Head of caudate nucleus (tissue), 42 donors: Measurements from ENCODE around the gene PITPNC1.
"Not testable (repeated sequence)": the region's sequence is repeated elsewhere in the genome, so short reads cannot be mapped to it uniquely, and the experiment has no call there.

ENCODE experiments used
- DNase-seq, 42 donors: peaks; one replicate each; pipeline versions ENCODE4 v3.0.0 to v3.0.0-alpha.2; 2020 to 2021; ENCODE audit warnings: mixed read lengths in 7 of 42
- intact Hi-C: fragments of 100-400 bp; cut with DNase I; formaldehyde crosslinking; loops from one replicate; pipeline ENCODE4 v1.15.0; 2022

The PITPNC1 gene

DNA sequence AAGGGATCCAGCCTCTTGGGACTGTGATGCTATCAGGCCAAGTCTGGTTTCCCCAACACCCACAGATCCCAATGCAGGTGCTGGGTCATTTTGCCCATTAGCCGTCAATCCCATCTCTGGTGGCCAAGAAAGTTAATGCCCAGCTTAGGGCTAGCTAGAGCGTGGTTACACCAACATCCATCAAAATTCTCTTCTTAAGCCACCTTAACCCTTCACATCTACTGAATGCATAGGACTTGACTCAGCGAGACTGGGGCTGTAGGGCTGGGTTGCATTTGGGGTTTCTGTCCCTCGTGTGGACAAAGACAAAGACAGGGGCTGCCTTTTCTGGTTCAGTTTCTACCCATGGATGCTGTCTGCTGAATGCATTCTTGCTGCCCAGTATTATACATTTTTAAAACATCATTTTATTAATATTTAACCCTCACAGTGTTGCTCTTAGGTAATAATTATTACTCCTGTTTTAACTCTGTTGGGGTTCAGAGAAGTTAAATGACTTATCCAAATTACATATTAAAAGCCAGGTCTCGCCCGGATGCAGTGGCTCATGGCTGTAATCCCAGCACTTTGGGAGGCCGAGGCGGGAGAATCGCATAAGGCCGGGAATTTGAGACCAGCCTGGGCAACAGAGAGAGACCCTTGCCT, 199.5 kb downstream of the PITPNC1 start:
- peak in 2 of 42 donors; percentile 5 to 16 for DNase-seq
- intact Hi-C loops, result no loop called here

- intact Hi-C loops, result no loop called here
- DNase-seq, result peak in 2 of 42 donors; percentile 10 to 22
These were observed 200.5 kb downstream of the PITPNC1 start for GRCh38 chr17:67577429-67578141.

GRCh38 chr17:67578142-67578457, 201.0 kb downstream of the PITPNC1 start:
- DNase-seq, result peak in 1 of 42 donors; percentile 10
- intact Hi-C loops, result no loop called here

DNA sequence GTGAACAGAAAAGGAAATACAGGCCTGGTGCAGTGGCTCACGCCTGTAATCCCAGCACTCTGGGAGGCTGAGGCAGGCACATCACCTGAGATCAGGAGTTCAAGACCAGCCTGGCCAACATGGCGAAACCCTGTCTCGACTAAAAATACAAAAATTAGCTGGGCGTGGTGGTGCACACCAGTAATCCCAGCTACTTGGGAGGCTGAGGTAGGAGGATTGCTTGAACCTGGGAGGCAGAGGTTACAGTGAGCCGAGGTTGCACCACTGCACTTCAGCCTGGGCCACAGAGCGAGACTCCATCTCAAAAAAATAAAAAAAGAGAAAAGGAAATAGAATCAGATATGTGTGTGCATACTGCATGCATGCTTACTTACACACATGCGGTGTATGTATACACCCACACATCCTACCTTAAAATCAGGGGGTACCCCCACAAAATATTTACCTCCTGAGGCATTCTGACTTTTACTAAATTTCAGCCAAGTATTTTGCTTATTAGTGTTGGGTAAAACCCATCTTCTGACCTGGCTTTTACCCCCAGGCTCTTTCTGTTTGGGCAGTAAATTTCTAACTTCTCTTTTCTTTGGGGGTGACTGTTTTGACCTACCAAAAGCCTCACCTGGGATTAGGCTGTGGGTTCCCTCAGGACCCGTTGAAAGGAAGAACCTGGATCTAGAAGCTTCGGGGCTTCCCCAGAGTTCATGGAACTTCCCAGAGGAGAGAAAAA, 201.8 kb downstream of the PITPNC1 start:
- intact Hi-C loops, result not testable (repeated sequence)

GRCh38 chr17:67582673-67583081, 205.6 kb downstream of the PITPNC1 start:
- peak in 1 of 42 donors; percentile 15 for DNase-seq
- intact Hi-C loops, result no loop called here

More for the DNA sequence above, 201.8 kb downstream of the PITPNC1 start:
- DNase-seq, result peak in 1 of 42 donors; percentile 7

- DNase-seq, result peak in 1 of 42 donors; percentile 6
- intact Hi-C loops, result no loop called here
These were observed 208.1 kb downstream of the PITPNC1 start for GRCh38 chr17:67585077-67585602.

- peak in 2 of 42 donors; percentile 14 to 29 for DNase-seq
These were observed 211.2 kb downstream of the PITPNC1 start for GRCh38 chr17:67588326-67588725.

DNA sequence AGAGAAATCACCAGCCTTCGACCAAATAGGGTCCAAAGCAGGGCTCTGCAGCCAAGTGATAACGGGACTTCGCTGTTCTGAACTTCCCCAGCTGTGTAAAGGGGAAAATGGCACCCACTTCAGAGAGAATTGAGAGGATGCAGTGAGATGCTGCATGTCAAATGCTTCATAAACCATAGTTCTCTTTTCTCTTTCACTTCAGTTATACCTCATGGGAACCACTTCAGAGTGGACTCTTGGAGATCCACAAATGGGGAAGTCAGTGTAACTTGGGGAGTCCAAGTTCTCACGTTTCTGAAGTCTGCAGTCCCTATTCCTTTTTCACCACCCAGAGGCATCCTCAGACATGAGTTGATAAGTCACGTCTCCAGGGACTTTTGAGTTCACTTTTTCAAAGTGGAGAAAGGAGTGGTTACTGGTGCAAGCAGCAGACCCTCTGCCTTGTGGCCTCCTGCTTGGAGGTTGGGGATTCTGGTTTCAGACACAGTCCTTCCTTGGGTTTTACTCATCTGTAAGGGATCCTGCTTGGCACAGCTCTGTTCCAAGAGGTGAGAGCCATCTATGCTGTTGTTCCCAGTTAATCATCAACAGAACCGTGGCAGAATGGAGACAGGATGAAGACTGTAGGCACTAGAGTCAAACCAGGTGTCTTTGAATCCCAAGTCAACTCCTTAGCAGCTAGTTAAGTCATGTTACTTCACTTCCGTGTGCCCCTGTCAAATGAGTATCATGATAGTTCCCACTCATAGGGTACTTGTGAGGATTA, 217.2 kb downstream of the PITPNC1 start:
- no peak for DNase-seq
- intact Hi-C loops, result no loop called here

More at GRCh38 chr17:67588326-67588725, 211.2 kb downstream of the PITPNC1 start:
- intact Hi-C loops, result no loop called here

GRCh38 chr17:67600408-67600807, 223.3 kb downstream of the PITPNC1 start:
- intact Hi-C loops, result loop anchor here (10.0 kb wide), 1 partner anchor 226 kb away; the partner anchor contains the start of gene PITPNC1
- no peak for DNase-seq

DNA sequence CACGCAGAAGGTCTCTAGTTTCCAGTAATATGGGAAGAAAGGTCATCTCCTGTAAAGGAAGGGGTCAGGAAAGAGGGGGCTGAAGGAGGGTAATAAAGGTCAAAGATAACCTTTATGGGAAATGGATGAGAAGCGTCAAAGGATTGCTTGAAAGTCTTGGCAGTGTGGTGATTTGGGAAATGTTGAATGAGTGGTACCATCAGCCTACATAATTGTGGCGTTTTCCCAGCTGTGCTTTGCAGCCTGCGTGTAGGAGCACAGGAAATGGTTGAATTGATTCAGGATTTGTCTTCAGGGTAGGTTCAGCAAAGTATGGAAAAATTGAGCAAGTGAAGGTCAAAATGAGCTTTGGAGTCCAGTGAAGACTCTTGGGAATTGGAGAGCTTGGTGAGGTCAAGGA, 224.8 kb downstream of the PITPNC1 start:
- intact Hi-C loops, result loop anchor here (10.0 kb wide), 1 partner anchor 227 kb away; the partner anchor contains the start of gene PITPNC1
- DNase-seq, result no peak

GRCh38 chr17:67602444-67602843, 225.4 kb downstream of the PITPNC1 start:
- DNase-seq, result no peak

DNA sequence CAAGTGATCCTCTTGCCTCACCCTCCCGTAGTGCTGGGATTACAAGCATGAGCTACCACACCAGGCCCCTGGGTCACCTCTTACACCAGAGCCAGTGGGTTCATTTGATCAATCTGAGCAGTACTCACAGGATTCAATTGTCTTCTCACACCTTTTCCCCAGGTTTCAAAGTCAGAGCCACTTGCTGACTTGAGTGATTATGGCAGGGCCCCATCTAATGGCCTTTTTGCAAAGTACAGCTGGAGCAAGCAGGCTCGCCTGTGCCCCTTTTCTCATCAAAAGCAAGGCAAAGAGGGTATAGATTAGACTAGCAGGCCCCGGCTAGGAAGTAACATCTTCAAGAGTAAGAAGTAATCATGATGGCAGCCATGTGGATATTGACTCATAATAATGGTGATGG, 225.9 kb downstream of the PITPNC1 start:
- peak in 27 of 42 donors; percentile 15 to 65 (median 40) for DNase-seq
- intact Hi-C loops, result loop anchor here (10.0 kb wide), 1 partner anchor 228 kb away; the partner anchor contains the start of gene PITPNC1

More at GRCh38 chr17:67602444-67602843, 225.4 kb downstream of the PITPNC1 start:
- intact Hi-C loops, result loop anchor here (10.0 kb wide), 1 partner anchor 228 kb away; the partner anchor contains the start of gene PITPNC1

- DNase-seq, result peak in 32 of 42 donors; percentile 13 to 67 (median 45)
- intact Hi-C loops, result loop anchor here (10.0 kb wide), 1 partner anchor 231 kb away; the partner anchor contains the start of gene PITPNC1
These were observed 228.3 kb downstream of the PITPNC1 start for GRCh38 chr17:67605256-67605912.

DNA sequence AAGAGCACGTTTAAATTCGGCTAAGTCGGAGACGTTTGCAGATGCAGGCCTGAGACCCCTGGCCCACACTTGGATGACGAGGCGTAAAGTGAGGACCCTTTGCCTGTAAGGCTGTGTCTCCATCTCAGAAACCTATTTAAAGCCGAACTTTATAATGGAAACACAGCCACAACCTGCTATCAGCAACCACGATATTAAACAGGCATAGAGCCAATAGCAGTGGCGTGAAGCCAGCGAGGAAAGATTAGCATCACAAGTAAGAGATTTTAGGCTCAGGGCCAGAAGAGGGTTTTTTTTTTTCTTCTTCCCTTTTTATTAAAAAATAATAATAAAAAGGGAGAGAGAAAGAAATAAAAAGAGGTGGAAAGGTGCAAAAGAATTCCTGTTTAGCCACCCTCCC, 229.4 kb downstream of the PITPNC1 start:
- DNase-seq, result no peak
- intact Hi-C loops, result loop anchor here (10.0 kb wide), 1 partner anchor 232 kb away; the partner anchor contains the start of gene PITPNC1

DNA sequence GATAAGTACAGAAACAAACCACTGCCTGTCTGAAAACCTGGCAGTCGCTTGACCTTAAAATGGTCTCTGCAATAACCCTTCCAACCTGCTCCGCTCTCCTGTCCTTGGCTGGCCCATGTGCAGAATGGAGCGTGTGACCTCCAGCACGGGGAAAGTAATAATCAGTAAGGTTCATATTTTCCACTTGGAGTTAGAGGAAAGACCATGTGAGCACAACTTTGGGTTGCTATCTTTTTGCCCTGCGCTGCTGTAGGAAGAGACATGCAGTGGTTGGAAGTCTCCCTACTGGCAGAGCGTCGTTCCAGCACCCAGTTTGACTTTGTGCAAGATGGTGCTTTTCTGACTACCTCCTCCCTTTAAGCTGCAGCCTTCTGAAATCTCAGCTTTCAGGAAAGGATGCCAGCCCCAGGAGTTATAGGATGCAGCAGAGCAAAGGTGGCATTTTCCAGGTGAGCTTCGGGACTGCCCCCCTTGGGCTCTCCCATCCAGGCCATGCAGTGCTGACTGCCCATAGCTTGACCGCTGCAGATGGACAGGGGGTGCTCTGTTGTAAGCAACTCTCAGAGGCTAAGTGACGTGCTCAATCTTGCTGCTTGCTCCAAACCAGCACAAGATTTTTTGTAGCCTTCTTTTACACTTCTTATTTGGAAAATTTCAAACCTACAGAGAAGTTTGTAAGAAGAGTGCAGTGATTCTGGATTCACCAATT, 230.0 kb downstream of the PITPNC1 start:
- intact Hi-C loops, result loop anchor here (10.0 kb wide), 1 partner anchor 232 kb away; the partner anchor contains the start of gene PITPNC1
- no peak for DNase-seq

GRCh38 chr17:67610061-67610460, 233.0 kb downstream of the PITPNC1 start:
- DNase-seq, result no peak
- intact Hi-C loops, result no loop called here

DNA sequence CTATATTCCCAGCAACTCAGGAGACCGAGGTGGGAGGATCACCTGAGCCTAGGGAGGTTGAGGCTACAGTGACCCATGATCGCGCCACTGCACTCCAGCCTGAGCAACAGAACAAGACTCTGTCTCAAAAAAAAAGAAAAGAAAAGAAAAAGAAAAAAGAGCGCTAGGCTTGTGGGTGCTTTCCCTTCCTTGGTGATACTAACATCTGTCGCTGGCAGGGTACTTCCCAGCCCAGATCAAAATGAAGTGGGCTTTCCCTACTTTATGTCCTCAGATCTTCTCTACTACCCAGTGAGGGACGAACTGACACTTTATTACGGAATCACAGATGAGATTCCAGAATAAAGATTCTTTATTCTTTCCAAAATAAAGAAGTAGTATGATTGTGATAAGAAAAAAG, 236.9 kb downstream of the PITPNC1 start:
- no peak for DNase-seq
- intact Hi-C loops, result no loop called here
